ENCODE results near the gene ANKRD44. TPM values are rescaled to one million over a fixed set of nuclear protein-coding genes. Genes with fewer than 3 reads are reported as not detected.
"Not testable (repeated sequence)": the region's sequence is repeated elsewhere in the genome, so short reads cannot be mapped to it uniquely, and the experiment has no call there.

The ANKRD44 gene
- total RNA-seq, 1 donor: 29.2 TPM

- DNase-seq (ENCODE audit: low read depth): no peak
- no peak overlapping the region for H3K4me3 ChIP-seq (ENCODE audit: low read depth, low read length)
- TF ChIP-seq CTCF (IDR thresholded peaks at IDR 0.05; ENCODE audit: insufficient read depth, low read length): no peak
These were observed 277.4 kb downstream of the ANKRD44 start for GRCh38 chr2:197033222-197033621.

- no peak for DNase-seq (ENCODE audit: low read depth)
- no peak overlapping the region for H3K4me3 ChIP-seq (ENCODE audit: low read depth, low read length)
- no peak for TF ChIP-seq CTCF (IDR thresholded peaks at IDR 0.05; ENCODE audit: insufficient read depth, low read length)
These were observed 278.8 kb downstream of the ANKRD44 start for GRCh38 chr2:197031803-197032202.

- no peak for DNase-seq (ENCODE audit: low read depth)
- H3K4me3 ChIP-seq (ENCODE audit: low read depth, low read length): no peak overlapping the region
- no peak for TF ChIP-seq CTCF (IDR thresholded peaks at IDR 0.05; ENCODE audit: insufficient read depth, low read length)
These were observed 280.5 kb downstream of the ANKRD44 start for GRCh38 chr2:197030090-197030489.

- no peak for DNase-seq (ENCODE audit: low read depth)
- no peak for TF ChIP-seq CTCF (IDR thresholded peaks at IDR 0.05; ENCODE audit: insufficient read depth, low read length)
- no peak overlapping the region for H3K4me3 ChIP-seq (ENCODE audit: low read depth, low read length)
These were observed 281.9 kb downstream of the ANKRD44 start for GRCh38 chr2:197028633-197029032.

GRCh38 chr2:197028230-197028629 is 282.4 kb downstream of the ANKRD44 start:
- no peak overlapping the region for H3K4me3 ChIP-seq (ENCODE audit: low read depth, low read length)
- peak; percentile 57 for DNase-seq (ENCODE audit: low read depth)
- no peak for TF ChIP-seq CTCF (IDR thresholded peaks at IDR 0.05; ENCODE audit: insufficient read depth, low read length)

- no peak for DNase-seq (ENCODE audit: low read depth)
- no peak for TF ChIP-seq CTCF (IDR thresholded peaks at IDR 0.05; ENCODE audit: insufficient read depth, low read length)
- H3K4me3 ChIP-seq (ENCODE audit: low read depth, low read length): no peak overlapping the region
These were observed 286.4 kb downstream of the ANKRD44 start for GRCh38 chr2:197024206-197024605.

GRCh38 chr2:197020921-197021320 is 289.7 kb downstream of the ANKRD44 start:
- DNase-seq (ENCODE audit: low read depth); H3K4me3 ChIP-seq (ENCODE audit: low read depth, low read length): not testable (repeated sequence)

Measured in fibroblast of the aortic adventitia (primary cell).